LHCN-M2 (cell line): ENCODE data around the gene EIF4G3. TPM values are rescaled to one million over a fixed set of nuclear protein-coding genes. Genes with fewer than 3 reads are reported as not detected.
"Not testable (repeated sequence)": the region's sequence is repeated elsewhere in the genome, so short reads cannot be mapped to it uniquely, and the experiment has no call there.

Experiments used
- DNase-seq: peaks from one replicate; pipeline ENCODE4 v3.0.0-alpha.2; 2012; ENCODE audit warnings: low read depth
- total RNA-seq: library from RNA; depleted of rRNA; stranded (reverse); fragments of >200 nt; gene quantifications from 2 replicates; pipeline ENCODE4 v1.2.3, GENCODE V29; 2014

EIF4G3 gene
- total RNA-seq, 1 experiment from 2014 or later: 45.8 TPM

GRCh38 chr1:21110163-21110562 is 66.5 kb downstream of the EIF4G3 start:
- no peak for DNase-seq

GRCh38 chr1:21106709-21107108 is 70.0 kb downstream of the EIF4G3 start:
- no peak for DNase-seq

DNA sequence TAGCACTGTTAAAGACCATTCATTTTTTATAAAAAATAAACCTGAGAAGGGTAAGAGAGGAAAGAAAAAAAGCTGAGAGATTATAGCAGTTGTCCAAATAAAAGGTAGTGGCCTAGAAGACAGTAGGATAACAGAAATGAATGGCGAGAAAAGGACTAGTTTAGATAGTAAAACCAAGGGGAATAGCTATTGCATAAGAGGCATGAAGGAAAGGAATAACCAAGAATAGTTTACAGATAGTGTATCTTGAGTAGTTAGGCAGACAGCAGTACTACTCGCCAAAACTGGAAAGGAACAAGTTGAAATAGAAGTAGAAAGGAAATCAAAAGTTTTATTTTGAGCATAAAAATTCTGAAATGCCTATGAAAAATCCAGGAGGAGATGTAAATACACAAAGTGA is 70.5 kb downstream of the EIF4G3 start:
- DNase-seq: no peak

- DNase-seq: no peak
These were observed 70.9 kb downstream of the EIF4G3 start for GRCh38 chr1:21105807-21106206.

DNA sequence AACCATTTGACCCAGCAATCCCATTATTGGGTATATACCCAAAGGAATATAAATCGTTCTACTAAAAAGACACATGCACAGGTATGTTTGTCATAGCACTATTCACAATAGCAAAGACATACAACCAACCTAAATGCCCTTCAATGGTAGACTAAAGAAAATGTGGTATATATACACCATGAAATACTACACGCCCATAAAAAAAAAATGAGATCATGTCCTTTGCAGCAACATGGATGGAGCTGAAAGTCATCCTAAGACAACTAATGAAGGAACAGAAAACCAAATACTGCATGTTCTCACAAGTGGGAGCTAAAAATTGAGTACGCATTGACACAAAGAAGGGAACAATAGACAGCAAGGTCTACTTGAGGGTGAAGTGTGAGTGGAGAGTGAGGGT is 72.0 kb downstream of the EIF4G3 start:
- no peak for DNase-seq

DNA sequence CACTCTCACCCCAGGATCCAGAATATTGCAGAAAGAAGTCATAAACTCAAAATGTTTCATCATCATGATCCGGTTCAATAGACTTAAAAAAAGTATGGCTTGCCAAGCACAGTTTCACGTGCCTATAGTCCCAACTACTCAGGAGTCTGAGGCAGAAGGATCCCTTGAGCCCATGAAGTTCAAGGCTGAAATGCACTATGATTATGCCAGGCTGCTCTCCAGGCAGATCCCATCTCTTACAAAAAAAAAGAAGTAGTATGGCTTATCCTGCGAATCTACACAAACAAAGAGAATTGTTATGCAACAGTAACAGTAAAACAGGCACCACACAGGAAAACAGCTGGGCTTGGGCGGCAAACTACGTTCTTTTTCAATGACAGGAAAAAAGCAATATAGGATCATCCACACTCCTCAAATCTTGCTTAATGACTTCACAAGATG is 76.2 kb downstream of the EIF4G3 start:
- DNase-seq: peak; percentile 68

GRCh38 chr1:21099869-21100131 is 76.9 kb downstream of the EIF4G3 start:
- no peak for DNase-seq

DNA sequence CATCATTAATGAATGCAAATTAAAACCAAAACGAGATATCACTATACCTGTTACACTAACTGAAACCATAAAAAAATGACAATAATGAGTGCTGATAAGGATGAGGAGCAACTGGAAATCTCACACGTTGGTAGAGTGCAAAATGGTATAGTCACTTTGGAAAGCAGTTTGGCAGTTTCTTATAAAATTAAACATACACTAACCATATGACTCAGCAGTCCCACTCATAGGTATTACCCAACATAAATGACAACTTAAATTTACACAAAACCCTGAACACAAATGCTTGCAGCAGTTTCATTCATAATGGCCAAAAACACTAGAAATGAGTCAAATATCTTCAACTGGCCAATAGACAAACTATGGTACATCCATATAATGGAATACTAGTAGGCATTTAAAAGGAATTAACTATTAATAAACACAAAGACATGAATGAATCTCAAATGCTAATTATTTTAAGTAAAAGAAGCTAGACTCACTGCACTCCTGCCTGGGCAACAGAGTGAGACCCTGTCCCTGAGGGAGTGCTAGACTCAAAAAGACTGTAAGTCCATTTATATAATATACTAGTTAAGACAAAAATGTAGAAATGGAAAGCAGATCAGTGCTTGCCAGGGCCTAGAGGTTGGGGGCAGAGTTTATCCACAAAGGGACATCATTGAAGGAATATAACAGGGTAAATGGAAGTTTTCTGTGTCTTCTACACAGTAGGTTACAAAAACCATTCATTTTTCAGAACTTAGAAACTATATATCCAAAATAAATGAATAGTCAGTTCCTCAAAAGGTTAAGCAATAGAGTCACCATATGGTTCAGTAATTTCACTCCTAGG is 77.4 kb downstream of the EIF4G3 start:
- DNase-seq: peak; percentile 30

DNA sequence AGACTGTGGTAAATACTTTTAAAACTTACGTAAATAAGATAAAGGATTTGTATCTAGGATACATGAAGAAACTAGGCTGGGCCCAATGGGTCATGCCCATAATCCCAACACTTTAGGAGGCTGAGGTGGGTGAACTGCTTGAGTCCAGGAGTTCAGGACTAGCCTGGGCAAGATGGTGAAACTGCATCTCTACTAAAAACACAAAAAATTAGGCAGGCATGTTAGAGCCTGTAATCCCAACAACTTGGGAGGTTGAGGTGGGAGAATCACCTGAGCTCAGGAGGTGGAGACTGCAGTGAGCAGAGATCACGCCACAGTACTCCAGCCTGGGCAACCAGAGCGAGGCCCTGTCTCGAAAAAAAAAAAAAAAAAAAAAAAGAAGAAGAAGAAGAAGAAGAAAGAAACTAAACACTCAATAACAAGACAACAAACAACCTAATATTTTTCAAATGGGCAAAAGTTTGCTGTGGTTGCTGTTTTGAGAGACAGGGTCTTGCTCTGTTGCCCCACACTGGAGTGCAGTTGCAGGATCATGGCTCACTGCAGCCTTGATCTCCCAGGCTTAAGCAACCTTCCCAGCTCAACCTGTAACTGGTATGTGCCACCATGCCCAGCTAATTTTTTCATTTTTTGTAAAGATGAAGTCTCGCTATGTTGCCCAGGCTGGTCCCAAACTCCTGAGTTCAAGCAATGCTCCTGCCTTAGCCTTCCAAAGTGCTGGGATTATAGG is 78.3 kb downstream of the EIF4G3 start:
- DNase-seq: no peak

DNA sequence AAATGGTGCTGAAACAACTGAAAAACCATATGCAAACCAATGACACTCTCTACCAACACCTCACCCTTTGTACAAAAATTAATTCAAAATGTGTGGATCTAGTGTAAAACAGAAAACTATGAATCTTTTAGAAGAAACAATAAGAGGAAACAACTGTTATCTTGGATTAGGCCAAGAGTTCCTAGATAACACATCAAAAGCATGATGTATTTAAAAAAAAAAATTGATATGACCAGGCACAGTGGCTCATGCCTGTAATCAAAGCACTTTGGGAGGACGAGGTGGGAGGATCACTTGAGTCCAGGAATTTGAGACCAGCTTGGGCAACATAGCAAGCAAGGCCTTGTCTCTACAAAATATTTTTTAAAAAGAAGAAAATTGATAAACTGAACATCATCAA is 79.0 kb downstream of the EIF4G3 start:
- no peak for DNase-seq

DNA sequence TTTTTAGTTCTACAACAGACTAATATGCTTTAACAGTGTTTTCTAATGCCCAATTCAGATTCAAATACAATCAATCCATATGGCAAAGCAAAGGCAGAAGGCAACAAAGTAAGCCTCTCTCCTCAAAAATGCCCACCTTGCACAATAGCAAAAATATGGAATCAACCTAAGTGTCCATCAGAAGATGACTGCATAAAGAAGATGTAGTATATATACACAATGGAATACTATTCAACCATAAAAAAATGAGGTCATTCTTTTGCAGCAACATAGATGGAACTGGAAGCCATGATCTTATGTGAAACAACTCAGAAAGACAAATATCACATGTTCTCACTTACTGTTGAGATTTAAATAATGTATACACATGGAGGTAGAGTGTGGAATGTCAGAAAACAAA is 80.7 kb downstream of the EIF4G3 start:
- no peak for DNase-seq

GRCh38 chr1:21094282-21094681 is 82.4 kb downstream of the EIF4G3 start:
- not testable (repeated sequence) for DNase-seq

GRCh38 chr1:21093271-21093958 is 83.3 kb downstream of the EIF4G3 start:
- not testable (repeated sequence) for DNase-seq

DNA sequence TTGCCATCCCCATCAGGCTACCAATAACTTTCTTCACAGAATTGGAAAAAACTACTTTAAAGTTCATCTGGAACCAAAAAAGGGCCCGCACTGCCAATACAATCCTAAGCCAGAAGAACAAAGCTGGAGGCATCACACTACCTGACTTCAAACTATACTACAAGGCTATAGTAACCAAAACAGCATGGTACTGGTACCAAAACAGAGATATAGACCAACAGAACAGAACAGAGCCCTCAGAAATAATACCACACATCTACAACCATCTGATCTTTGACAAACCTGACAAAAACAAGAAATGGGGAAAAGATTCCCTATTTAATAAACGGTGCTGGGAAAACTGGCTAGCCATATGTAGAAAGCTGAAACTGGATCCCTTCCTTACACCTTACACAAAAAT is 84.2 kb downstream of the EIF4G3 start:
- not testable (repeated sequence) for DNase-seq

DNA sequence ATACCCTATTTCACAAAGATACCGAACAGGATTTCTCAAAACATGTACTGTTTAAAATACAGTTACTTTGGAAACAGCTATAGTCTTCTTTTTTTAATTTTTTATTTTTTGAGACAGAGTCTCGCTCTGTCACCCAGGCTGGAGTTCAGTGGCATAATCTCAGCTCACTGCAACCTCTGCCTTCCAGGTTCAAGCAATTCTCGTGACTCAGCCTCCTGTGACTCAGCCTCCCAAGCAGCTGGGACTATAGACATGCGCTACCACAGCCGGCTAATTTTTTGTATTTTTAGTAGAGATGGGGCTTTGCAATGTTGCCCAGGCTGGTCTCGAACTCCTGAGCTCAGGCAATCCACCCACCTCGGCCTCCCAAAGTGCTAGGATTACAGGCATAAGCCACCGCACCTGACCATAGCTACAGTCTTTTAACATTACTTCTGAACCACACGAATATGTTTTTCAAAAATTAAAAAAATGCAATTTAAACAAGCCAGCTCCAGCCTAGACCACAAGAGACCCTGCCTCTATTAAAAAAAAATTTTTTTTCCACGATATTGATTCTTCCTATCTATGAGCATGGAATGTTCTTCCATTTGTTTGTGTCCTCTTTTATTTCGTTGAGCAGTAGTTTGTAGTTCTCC is 85.5 kb downstream of the EIF4G3 start:
- peak; percentile 93 for DNase-seq

DNA sequence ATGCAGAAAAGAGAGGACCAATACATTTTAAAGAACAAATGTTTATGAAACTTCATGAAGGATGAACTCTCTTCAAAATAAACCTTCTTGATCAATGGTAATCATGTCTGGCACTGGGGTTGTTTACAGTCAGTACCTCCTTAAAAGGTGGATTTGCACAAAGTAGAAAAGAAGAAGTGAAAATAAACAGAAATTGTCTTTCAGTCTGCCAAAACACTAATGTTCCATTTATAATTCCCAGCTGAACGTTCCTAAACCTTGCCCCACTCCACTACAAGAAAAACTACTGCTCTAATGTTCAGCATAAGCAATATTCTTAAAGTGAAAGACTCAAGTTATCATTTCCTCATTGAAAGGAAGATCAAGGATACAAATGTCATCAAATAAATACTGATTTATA is 86.2 kb downstream of the EIF4G3 start:
- DNase-seq: no peak

DNA sequence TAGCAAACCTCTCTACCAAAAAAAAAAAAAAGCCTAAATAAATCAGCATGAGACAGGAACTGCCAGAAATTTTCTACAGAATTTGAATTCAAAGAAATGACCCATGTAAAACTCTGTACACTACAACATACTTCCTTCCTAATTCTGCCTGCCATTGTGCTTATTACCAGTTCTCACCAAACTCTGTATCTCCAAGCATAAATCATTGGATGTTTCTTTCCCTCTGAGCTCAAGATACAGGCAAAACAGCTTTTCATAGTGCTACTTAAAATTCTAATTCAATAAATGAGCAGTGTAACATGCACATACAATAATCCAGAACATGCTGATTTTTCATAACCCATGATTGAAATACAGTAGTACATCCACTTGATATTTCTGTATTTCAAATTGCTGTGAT is 87.0 kb downstream of the EIF4G3 start:
- DNase-seq: no peak

DNA sequence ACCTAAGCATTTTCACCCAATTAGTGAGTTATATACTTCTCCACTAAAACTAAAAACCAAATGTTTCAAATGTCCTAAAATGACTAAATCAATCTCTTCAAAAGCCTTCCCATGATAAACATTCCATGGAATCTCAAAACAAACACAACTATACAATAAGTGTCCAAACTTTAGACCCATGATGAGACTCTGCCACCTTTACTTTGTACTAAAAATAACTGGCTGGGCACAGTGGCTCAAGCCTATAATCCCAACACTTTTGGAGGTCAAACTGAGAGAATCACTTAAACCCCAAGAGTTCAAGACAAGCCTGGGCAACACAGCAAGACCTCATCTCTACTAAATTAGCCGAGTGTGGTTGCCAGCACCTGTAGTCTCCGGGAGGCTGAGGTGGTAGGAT is 87.4 kb downstream of the EIF4G3 start:
- DNase-seq: no peak

- DNase-seq: no peak
These were observed 92.4 kb downstream of the EIF4G3 start for GRCh38 chr1:21084111-21084810.

DNA sequence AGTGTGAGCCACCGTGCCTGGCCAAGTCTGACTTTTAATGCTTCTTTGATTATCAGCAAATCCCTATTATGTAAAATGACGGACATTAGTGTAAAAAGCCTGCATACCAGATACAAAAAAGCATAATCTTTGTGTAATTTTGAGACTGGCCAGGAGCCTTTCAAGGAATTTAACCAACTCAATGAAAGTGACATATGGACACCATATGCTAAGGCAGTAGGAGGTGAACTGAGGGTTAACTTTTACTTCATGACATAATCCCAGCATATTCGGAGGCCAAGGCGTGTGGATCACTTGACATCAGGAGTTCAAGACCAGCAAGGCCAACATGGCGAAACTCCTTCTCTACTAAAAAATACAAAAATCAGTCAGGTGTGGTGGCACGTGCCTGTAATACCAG is 94.6 kb downstream of the EIF4G3 start:
- no peak for DNase-seq

DNA sequence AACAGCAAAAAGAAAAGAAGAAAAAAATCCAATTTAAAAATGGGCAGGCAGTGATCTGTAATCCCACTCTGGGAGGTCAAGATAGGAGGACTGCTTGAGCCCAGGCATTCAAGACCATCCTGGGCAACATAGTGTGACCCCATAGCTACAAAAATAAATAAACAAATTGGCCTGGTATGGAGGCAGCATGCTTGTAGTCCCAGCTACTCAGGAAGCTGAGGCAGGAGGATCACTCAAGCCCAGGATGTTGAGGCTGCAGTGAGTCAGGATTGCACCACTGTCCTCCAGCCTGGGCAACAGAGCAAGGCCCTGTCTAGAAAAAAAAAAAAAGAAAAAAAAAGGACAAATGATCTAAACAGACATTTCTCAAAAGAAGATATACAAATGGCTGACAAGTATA is 99.6 kb downstream of the EIF4G3 start:
- DNase-seq: peak; percentile 43

DNA sequence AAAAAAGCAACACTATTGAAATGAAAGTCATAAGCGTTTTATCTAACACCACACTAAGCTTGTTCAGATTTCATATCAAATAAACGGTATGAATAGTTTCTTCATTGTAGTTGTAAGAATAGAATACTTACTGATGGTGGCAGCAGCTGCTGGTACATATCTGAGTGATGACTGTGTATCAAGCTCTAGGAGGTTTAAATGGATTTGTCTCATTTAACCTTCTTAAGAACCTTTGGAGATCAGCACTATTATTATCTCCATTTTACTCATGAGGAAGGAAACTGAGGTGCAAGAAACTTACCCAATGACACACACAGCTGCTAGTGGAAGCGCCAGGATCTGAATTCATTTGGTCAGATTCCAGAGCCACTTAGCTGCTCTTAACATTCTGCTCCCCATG is 104.0 kb downstream of the EIF4G3 start:
- DNase-seq: peak; percentile 86
